ENCODE measurements around the gene IMPDH2. TPM values are rescaled to one million over a fixed set of nuclear protein-coding genes. Genes with fewer than 3 reads are reported as not detected.

The IMPDH2 gene
- total and polyA plus RNA-seq, 2 experiments from 2014 or later = 198 to 314 TPM

GRCh38 chr3:49025005-49025792 is 4.0 kb downstream of the IMPDH2 start:
- Mint-ChIP-seq H3K4me3 (peak overlapping the region; percentile 14; the same call in 1 of the 3 replicates), H3K36me3 (ENCODE audit: low read depth) (peaks cover 72% of the 10 kb centered on the region), H3K4me1 (peaks cover 30% of the 10 kb centered on the region), H3K27ac (no peak overlapping the region; the same call in 1 of the 2 replicates), H3K27me3 (ENCODE audit: insufficient read depth, low read depth, poor library complexity) (peaks cover 37% of the 10 kb centered on the region), H3K9me3 (no peaks in the 10 kb centered on the region; the same call in 1 of the 3 replicates)
- Histone ChIP-seq H3K4me2 (no peak overlapping the region), H3K36me3 (ENCODE audit: insufficient read depth) (peaks cover 37% of the 10 kb centered on the region), H3F3A (replicated peaks; ENCODE audit: low read depth) (peaks cover 41% of the 10 kb centered on the region), H4K20me1 (replicated peaks; ENCODE audit: insufficient read depth) (peaks cover 25% of the 10 kb centered on the region), H3K4me1 (ENCODE audit: insufficient read depth) (peaks cover 17% of the 10 kb centered on the region; the same call in 1 of the 2 replicates), H3K9me2 (ENCODE audit: insufficient read depth) (no peaks in the 10 kb centered on the region), H3K4me3 (no peak overlapping the region), H3K79me2 (replicated peaks; ENCODE audit: insufficient read depth) (peaks cover 32% of the 10 kb centered on the region), H3K27ac (ENCODE audit: low read depth) (no peak overlapping the region), H2AFZ (no peak overlapping the region), H3K27me3 (ENCODE audit: insufficient read depth) (no peaks in the 10 kb centered on the region)
- TF ChIP-seq, protein P1, sequence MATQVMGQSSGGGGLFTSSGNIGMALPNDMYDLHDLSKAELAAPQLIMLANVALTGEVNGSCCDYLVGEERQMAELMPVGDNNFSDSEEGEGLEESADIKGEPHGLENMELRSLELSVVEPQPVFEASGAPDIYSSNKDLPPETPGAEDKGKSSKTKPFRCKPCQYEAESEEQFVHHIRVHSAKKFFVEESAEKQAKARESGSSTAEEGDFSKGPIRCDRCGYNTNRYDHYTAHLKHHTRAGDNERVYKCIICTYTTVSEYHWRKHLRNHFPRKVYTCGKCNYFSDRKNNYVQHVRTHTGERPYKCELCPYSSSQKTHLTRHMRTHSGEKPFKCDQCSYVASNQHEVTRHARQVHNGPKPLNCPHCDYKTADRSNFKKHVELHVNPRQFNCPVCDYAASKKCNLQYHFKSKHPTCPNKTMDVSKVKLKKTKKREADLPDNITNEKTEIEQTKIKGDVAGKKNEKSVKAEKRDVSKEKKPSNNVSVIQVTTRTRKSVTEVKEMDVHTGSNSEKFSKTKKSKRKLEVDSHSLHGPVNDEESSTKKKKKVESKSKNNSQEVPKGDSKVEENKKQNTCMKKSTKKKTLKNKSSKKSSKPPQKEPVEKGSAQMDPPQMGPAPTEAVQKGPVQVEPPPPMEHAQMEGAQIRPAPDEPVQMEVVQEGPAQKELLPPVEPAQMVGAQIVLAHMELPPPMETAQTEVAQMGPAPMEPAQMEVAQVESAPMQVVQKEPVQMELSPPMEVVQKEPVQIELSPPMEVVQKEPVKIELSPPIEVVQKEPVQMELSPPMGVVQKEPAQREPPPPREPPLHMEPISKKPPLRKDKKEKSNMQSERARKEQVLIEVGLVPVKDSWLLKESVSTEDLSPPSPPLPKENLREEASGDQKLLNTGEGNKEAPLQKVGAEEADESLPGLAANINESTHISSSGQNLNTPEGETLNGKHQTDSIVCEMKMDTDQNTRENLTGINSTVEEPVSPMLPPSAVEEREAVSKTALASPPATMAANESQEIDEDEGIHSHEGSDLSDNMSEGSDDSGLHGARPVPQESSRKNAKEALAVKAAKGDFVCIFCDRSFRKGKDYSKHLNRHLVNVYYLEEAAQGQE (IDR thresholded peaks at IDR 0.05; ENCODE audit: unreplicated experiment) = no peak
- TF ChIP-seq ZNF462 (CRISPR knock-in tag; IDR thresholded peaks at IDR 0.05) = no peak
- no peak for TF ChIP-seq ZNF114 (CRISPR knock-in tag; IDR thresholded peaks at IDR 0.05)
- no peak for TF ChIP-seq NANOG (IDR thresholded peaks at IDR 0.05; ENCODE audit: borderline replicate concordance)
- TF ChIP-seq CTCF (conservative IDR thresholded peaks at IDR 0.05; ENCODE audit: low read depth in 2 of 2) = no peak
- no peak for TF ChIP-seq JUNB (IDR thresholded peaks at IDR 0.05; ENCODE audit: unreplicated experiment)
- TF ChIP-seq ETS1 (IDR thresholded peaks at IDR 0.05) = no peak
- no peak for TF ChIP-seq ZNF331 (CRISPR knock-in tag; IDR thresholded peaks at IDR 0.05; ENCODE audit: low read depth)
- TF ChIP-seq EZH2 (IDR thresholded peaks at IDR 0.05; ENCODE audit: low read depth, unreplicated experiment) = no peak
- TF ChIP-seq STAT1 (IDR thresholded peaks at IDR 0.05; ENCODE audit: unreplicated experiment) = no peak
- no peak; the same call in 1 of the 2 replicates for TF ChIP-seq POLR2AphosphoS5 (IDR thresholded peaks at IDR 0.05; ENCODE audit: low read depth)
- no peak for TF ChIP-seq CREB1 (CRISPR knock-in tag; IDR thresholded peaks at IDR 0.05; ENCODE audit: low read depth)
- TF ChIP-seq EZH2phosphoT487 (IDR thresholded peaks at IDR 0.05; ENCODE audit: unreplicated experiment) = no peak
- ATAC-seq = no peak
- DNase-seq (ENCODE audit: low spot score) = no peak
